Raji (cell line): ENCODE measurements around the gene SOX5.

Experiments
- POLR2A ChIP-seq: IDR thresholded peaks from 2 replicates; pipeline ENCODE4 v1.6.1; 2011; ENCODE audit warnings: low read depth, low read length, control low read depth; ENCODE audit not compliant: insufficient read depth

SOX5 gene

DNA sequence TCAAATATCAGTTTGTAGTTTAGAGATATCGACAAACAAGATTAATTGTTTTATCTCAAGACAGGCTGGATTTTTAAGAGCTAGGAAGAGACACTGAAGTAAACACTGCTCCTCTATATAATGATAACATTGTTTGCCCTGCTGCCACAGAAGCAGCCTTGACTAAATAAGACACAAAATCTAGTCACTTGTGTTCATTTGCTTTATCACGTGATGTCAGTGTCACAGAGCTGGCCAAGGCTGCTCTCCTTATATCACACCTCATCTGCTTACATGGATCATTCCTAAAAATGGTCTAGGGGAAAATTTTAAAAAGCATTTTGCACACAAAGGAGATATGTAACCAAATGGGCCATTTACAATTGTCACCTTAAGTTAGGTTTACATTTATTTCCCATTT lies 64.1 kb downstream of the SOX5 start:
- TF ChIP-seq POLR2A: no peak

DNA sequence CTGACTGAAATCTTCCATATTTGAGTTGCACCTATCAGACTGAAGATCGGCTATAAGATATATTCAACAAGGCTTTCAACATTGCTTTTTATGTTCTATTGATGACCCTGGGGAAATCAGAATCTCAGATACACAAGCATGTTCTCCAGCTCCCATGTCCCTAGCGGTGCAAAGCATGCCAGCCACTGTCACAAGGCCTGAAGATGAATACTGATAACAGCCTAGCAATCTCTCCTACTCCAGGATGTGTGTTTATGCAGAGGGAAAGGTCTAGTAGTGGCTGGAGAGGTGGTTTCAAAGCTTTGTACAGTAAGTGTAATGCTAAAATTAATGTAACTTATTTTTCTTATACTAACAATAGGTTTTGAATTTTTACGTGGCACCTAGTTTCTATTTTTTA lies 64.6 kb downstream of the SOX5 start:
- no peak for TF ChIP-seq POLR2A

DNA sequence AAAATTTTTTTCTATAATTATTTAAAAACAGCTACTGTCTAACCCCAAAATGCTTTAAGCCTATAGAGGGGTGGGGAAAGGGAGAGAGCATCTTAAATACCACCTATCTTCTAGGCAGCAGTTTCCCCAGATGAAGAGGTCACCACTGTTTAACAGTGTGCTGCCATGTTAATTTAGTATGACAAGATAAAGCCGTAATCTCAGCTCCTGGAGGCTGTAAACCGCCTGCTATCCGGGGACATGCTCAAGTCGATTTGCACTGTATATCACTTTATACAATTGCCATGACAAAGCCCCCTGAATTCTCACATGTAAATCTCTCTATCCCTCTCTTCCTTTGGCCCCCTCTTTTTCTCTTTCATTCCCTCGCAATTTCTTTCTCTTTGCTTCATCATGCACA lies 68.5 kb downstream of the SOX5 start:
- TF ChIP-seq POLR2A: no peak

DNA sequence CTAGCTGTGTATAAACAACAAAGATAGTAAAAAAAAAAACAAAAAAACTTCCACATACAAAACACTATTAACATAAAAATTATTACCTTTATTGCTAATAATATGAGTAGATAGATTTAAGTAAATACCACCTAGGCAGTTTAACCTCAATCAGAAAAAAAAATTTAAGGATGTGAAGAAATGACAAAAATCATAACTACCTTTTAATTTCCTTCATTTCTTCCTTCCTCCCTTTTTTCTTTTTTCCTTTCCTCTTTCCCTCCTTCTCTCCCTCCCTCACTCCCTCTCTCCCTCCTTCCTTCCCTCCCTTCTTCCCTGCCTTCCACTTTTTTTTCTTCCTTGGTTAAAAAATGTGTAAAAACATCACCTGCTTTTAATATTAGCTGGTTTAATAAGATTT lies 81.7 kb downstream of the SOX5 start:
- TF ChIP-seq POLR2A: no peak

DNA sequence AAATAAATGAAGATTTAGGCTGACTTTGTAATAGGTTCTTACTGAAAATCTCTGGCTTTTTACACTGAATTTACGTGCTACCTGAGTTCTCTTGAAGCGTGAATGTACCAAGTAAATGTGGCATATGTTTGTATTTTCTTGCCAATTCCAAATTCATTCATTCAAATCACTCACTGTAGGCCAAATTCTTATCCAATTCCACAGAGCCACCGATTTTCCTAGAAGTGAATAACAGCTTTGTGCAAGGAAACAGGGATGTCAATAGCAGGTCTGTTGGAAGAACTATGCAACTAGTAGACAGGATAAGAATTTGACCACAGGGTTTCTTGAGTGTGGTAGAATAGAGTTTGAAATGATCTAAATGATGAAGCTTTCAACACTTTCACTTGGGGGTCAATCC lies 86.8 kb downstream of the SOX5 start:
- TF ChIP-seq POLR2A: no peak

DNA sequence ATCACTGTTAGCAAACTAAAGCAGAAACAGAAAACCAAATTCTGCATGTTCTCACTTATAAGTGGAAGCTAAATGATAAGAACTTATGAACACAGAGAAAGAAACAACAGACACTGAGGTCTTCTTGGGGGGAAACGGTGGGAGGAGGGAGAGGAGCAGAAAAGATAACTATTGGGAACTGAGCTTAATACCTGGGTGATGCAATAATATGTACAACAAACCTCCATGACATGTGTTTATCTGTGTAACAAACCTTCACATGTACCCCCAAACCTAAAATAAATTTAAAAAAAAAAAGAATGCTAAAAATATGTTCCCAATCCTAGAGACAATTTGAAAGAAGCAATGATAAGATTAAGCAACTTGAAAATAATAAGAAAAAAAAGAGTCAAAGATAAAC lies 89.5 kb downstream of the SOX5 start:
- no peak for TF ChIP-seq POLR2A

DNA sequence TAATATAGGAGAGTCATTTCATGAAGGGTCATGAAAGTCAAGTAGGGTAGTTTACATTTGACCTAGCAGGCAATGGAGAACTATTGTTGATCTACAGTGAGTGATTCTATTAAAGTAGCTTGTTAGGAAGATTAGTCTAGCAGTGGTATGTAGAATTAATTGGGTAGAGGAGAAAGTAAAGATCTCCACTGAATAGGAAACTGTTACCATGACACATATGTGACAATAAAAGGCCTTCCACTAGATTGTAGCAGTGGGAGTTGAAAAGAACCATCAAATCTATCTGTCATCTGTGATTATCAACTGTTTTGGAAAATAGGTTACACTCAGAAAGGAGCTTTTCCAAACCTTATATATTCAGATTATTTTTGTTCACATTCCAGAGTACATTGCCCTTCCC lies 92.3 kb downstream of the SOX5 start:
- no peak for TF ChIP-seq POLR2A

DNA sequence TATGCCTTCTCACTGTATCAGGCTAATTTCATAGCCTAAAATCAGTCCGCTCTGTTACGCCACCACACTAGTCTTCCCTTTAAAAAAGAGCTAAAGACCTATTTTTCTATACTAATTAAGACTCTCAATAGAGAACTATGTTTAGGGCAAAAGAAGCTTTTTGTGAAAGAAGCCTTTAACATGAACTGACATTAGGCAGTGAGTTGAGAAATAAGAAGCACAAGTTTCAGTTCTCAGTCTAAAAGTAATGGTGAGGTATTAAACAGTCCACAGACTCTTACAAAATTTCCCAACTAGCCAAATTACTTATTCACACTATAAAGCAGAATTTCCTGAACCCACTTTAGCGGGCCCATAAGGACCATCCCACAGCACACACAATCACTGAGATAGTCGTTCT lies 93.7 kb downstream of the SOX5 start:
- no peak for TF ChIP-seq POLR2A

DNA sequence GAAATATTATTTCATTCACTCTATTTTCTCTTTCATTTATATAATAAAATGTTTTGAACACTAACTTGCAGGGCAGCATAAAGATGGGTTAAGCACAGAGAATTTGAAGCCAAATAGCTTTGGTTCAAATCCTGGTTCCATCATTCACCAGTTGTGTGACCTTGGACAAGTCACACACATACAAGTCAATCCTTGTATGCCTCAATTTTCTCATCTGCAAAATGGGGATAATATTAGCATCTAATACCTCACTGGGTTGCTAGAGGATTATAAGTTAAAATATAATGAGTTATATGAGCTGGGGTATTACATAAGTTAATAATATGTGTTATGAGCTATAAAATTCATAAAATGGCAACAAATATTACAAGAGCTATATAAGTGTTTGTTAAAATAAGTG lies 94.9 kb downstream of the SOX5 start:
- TF ChIP-seq POLR2A: no peak

DNA sequence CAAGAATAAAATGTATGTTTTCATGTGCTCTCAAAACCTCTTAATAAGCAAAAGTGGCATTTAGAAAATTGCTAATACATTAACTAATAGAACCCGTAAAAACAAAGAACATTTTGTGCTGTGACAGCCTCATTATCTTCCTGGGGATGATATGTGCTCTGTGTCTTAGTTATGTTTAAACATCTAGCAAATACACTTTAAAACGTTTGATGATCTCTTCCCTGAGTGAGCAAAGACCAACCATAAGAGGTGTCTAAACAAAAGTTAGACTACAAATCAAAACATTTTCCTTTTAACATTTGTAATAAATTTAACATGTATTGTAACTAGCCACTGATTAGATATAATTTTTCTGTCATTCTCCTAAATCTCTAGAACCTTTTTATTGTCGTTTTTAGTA lies 95.8 kb downstream of the SOX5 start:
- no peak for TF ChIP-seq POLR2A

DNA sequence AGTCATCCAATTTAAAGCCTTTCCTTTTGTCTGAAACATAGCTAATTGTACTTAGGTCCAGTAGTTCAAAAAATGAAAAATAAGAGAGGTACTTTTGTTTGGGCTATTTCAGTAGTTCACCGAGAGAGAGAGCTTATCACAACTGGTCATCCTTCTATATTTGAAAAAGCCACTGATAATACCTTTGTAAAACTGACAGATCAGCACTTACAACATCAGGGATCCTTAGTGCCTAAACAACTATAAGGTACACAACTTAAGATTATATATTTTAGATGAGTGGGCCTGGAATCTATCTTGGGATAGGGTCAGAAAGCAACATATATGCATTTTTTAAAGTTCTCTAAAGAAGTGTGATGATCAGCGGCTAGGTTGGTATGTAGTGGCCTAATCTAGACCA lies 97.9 kb downstream of the SOX5 start:
- no peak for TF ChIP-seq POLR2A

DNA sequence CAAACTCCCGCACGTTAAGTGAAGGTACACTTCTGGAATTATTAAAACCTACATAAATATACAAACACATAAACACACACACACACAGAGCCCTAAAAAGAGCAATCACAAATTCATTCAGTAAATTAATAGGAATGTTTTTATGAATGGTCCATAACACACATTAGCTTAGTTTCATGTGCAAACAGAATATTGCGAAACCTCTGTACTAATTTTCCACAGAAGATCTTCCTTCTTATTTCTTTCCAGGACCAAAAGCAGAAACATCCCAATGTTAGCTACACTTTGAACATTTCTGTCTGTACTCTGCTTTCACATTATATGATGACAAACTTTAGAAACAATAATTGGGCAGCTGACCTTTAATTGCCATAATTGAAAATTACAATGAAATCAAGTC lies 101.6 kb downstream of the SOX5 start:
- TF ChIP-seq POLR2A: no peak

DNA sequence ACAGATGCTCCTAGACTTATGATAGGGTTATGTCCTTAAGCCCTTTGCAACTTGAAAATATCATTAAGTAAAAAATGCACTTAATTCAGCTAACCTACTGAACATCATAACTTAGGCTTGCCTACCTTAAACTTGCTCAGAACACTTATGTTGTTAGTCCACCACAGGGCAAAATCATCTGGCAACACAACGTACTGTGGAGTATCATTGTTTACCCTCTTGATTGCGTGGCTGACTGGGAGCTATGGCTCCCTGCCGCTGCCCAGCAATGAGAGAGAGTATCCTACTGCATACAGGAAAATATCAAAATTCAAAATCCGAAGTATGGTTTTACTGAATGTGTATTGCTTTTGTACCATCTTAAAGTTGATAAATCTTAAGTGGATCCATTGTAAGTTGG lies 105.5 kb downstream of the SOX5 start:
- TF ChIP-seq POLR2A: no peak

DNA sequence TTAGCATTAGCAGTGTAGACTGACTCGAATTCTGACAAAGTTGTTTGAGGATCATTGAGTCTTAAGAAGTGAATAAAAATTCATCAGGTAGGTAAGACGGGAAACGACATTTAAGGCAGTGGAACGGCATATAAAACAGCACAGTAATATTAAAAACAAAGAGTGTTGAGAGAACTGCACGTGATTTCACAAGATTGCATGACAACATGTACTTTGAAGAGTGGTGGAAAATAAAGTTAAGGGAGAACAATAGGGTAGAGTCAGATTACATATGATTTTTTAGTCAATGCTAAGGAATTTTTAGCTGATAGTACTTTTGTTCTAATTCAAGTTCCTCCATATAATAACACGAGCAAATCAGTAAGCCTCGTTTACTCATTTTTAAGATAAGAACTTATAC lies 115.4 kb downstream of the SOX5 start:
- no peak for TF ChIP-seq POLR2A

DNA sequence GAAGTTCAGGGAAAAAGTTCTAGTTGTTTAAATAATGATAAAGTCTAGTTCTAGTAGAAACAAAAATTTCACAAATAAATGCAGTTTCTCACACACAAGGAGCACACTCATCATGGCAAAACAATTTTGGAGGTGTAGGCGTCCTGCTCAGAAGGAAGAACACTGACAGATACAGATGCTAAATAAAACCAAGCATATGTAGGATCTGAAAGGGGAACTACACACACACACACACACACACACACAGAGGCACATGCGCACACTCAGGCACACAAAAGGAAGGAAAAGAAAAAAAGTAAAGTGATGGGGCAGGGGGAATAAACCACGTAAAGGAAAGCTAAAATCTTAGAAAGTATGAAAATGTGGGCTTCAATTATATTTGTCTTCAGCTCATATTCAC lies 117.7 kb downstream of the SOX5 start:
- no peak for TF ChIP-seq POLR2A

DNA sequence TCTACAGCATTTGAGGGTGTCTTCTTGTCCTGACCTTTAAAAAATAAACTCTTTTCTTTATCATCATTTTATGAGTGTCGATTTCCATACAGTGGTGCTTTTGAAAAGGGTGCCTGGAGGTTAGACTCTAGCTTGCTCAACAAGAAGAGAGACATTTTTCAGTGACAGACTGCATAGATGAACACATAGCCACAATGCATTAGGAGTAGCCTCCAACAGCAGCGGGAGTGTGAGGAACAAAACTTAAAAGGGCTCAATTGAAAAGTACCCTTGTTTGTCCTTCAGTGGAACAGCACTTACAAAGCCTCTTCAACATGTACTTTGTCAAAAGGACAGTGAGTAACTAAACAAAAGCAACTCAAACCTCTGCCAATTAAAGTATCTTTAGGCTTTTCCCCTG lies 119.3 kb downstream of the SOX5 start:
- TF ChIP-seq POLR2A: no peak

DNA sequence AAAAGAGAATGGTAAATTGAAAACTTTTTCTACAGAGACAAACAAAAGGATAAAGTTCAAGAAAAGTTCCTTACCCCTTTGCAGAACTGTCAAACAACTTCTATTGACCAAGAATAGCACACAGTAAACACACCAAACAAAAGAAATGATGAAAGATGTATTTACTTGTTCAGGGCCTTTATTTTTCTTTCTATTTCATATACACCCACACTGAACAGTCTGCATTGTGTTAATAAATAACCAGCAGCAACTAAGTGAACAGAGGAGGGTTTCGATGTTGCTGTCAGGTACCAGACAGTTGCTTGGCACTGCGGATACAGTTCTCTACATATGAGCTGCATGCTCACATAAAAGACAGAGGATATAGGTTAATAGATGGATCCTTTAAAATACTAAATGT lies 122.1 kb downstream of the SOX5 start:
- no peak for TF ChIP-seq POLR2A

DNA sequence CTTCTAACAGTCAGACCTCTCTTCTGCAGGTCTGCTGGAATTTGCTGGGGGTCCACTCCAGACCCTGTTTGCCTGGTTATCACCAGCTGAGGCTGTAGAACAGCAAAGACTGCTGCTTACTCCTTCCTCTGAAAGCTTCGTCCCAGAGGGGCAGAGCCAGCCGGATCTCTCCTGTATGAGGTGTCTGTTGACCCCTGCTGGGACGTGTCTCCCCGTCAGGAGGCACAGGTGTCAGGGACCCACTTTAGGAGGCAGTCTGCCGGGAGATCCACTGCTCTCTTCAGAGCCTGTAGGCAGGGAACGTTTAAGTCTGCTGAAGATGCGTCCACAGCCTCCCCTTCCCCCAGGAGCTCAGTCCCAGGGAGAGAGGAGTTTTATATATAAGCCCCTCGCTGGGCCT lies 125.1 kb downstream of the SOX5 start:
- no peak for TF ChIP-seq POLR2A
